SK-N-SH treated with all-trans-retinoic acid at 6 μM for 48 hours (cell line): ENCODE data around the gene C2orf80.

ENCODE experiments used
- ATAC-seq: fragments of 200-7000 bp; cut with Tn5 transposase; 3 replicates; pipeline ENCODE4 v1.9.1; 2020; ENCODE audit warnings: mild to moderate bottlenecking, moderate library complexity
- ARNTL ChIP-seq: fragments of 450-650 bp; formaldehyde crosslinking; IDR thresholded peaks from 2 replicates; pipeline ENCODE4 v1.5.0; 2020; ENCODE audit warnings: low read depth, mild to moderate bottlenecking, moderate library complexity, borderline replicate concordance
- BACH2 ChIP-seq: fragments of 250-450 bp; sonication (Bioruptor Pico); IDR thresholded peaks from 2 replicates; pipeline ENCODE4 v1.9.0; 2021; ENCODE audit warnings: mild to moderate bottlenecking, borderline replicate concordance
- CREB5 ChIP-seq: fragments of 250-450 bp; sonication (Bioruptor Pico); IDR thresholded peaks from 2 replicates; pipeline ENCODE4 v1.5.1; 2020; ENCODE audit warnings: low read depth, mild to moderate bottlenecking, moderate library complexity
- CSDC2 ChIP-seq: fragments of 250-450 bp; sonication (Bioruptor Pico); IDR thresholded peaks from 2 replicates; pipeline ENCODE4 v1.5.0; 2020; ENCODE audit warnings: mild to moderate bottlenecking, moderate library complexity
- ESRRG ChIP-seq: fragments of 250-450 bp; sonication (Bioruptor Pico); IDR thresholded peaks from 2 replicates; pipeline ENCODE4 v1.6.1; 2021; ENCODE audit warnings: mild to moderate bottlenecking
- GLIS3 ChIP-seq: fragments of 250-450 bp; sonication (Bioruptor Pico); IDR thresholded peaks from 2 replicates; pipeline ENCODE4 v1.5.0; 2020; ENCODE audit warnings: mild to moderate bottlenecking, moderate library complexity
- ISL1 ChIP-seq: fragments of 250-450 bp; sonication (Bioruptor Pico); IDR thresholded peaks from 2 replicates; pipeline ENCODE4 v2.1.2; 2022; ENCODE audit warnings: mild to moderate bottlenecking, moderate library complexity
- OSR1 ChIP-seq: fragments of 250-450 bp; sonication (Bioruptor Pico); IDR thresholded peaks from 2 replicates; pipeline ENCODE4 v1.8.0; 2022; ENCODE audit warnings: moderate library complexity, mild to moderate bottlenecking, inconsistent platforms
- PATZ1 ChIP-seq: fragments of 250-450 bp; sonication (Bioruptor Pico); IDR thresholded peaks from 2 replicates; pipeline ENCODE4 v1.8.0; 2020; ENCODE audit warnings: mild to moderate bottlenecking, moderate library complexity, borderline replicate concordance
- POU6F1 ChIP-seq: fragments of 250-450 bp; sonication (Bioruptor Pico); IDR thresholded peaks from 2 replicates; pipeline ENCODE4 v1.8.0; 2021; ENCODE audit warnings: low read depth, mild to moderate bottlenecking, moderate library complexity, borderline replicate concordance
- PPARA ChIP-seq: fragments of 250-450 bp; sonication (Bioruptor Pico); IDR thresholded peaks from 2 replicates; pipeline ENCODE4 v1.5.0; 2020; ENCODE audit warnings: mild to moderate bottlenecking, borderline replicate concordance
- RARB ChIP-seq: fragments of 250-450 bp; sonication (Bioruptor Pico); IDR thresholded peaks from 2 replicates; pipeline ENCODE4 v1.8.0; 2021; ENCODE audit warnings: mild to moderate bottlenecking, moderate library complexity
- SNAI2 ChIP-seq: fragments of 250-450 bp; sonication (Bioruptor Pico); IDR thresholded peaks from 2 replicates; pipeline ENCODE4 v1.5.0; 2020; ENCODE audit warnings: mild to moderate bottlenecking, moderate library complexity
- TCF4 ChIP-seq: fragments of 250-450 bp; sonication (Bioruptor Pico); IDR thresholded peaks from 2 replicates; pipeline ENCODE4 v1.8.0; 2021; ENCODE audit warnings: mild to moderate bottlenecking, moderate library complexity, borderline replicate concordance
- TOX ChIP-seq: fragments of 250-450 bp; sonication (Bioruptor Pico); IDR thresholded peaks from 2 replicates; pipeline ENCODE4 v1.8.0; 2021; ENCODE audit warnings: mild to moderate bottlenecking, moderate library complexity, borderline replicate concordance
- TSHZ2 ChIP-seq: fragments of 250-450 bp; sonication (Bioruptor Pico); IDR thresholded peaks from 2 replicates; pipeline ENCODE4 v1.5.0; 2020; ENCODE audit warnings: mild to moderate bottlenecking, moderate library complexity
- ZC3H10 ChIP-seq: fragments of 250-450 bp; sonication (Bioruptor Pico); IDR thresholded peaks from 2 replicates; pipeline ENCODE4 v1.5.1; 2021; ENCODE audit warnings: mild to moderate bottlenecking, moderate library complexity
- ZFP3 ChIP-seq: fragments of 250-450 bp; sonication (Bioruptor Pico); IDR thresholded peaks from 2 replicates; pipeline ENCODE4 v1.5.0; 2020; ENCODE audit warnings: mild to moderate bottlenecking, moderate library complexity
- ZFP30 ChIP-seq: fragments of 450-650 bp; formaldehyde crosslinking; IDR thresholded peaks from 2 replicates; pipeline ENCODE4 v1.5.0; 2022; ENCODE audit warnings: mild to moderate bottlenecking, moderate library complexity
- ZNF565 ChIP-seq: fragments of 450-650 bp; formaldehyde crosslinking; conservative IDR thresholded peaks from 2 replicates; pipeline ENCODE4 v1.5.0; 2020; ENCODE audit warnings: low read depth, mild to moderate bottlenecking, moderate library complexity
- ZNF70 ChIP-seq: fragments of 450-650 bp; formaldehyde crosslinking; IDR thresholded peaks from 2 replicates; pipeline ENCODE4 v1.5.0; 2020; ENCODE audit warnings: mild to moderate bottlenecking, moderate library complexity

C2orf80 gene

GRCh38 chr2:208163489-208163888, 26.3 kb downstream of the C2orf80 start, which contains the start of gene CRYGA:
Gene CRYGA (minus strand): TSS chr2:208163589. CDS start chr2:208163556, 33 bp downstream.
- ATAC-seq = no peak
- TF ChIP-seq CSDC2 (CRISPR knock-in tag) (no peak), RARB (no peak), TCF4 (CRISPR knock-in tag) (no peak), BACH2 (CRISPR knock-in tag) (no peak), PATZ1 (CRISPR knock-in tag) (no peak), GLIS3 (no peak)
- TF ChIP-seq, all 23 proteins: peak for 0

GRCh38 chr2:208156439-208156838, 33.4 kb downstream of the C2orf80 start:
- ATAC-seq = no peak
- TF ChIP-seq ARNTL (CRISPR knock-in tag) = no peak
- no peak for TF ChIP-seq RARB
- TF ChIP-seq ZNF565 = no peak
- TF ChIP-seq PPARA (CRISPR knock-in tag) = no peak
- TF ChIP-seq BACH2 (CRISPR knock-in tag) = no peak
- TF ChIP-seq ZC3H10 (CRISPR knock-in tag) = no peak
- no peak for TF ChIP-seq CREB5 (CRISPR knock-in tag)
- TF ChIP-seq CSDC2 (CRISPR knock-in tag) = no peak

GRCh38 chr2:208153156-208153555, 36.7 kb downstream of the C2orf80 start:
- TF ChIP-seq PATZ1 (CRISPR knock-in tag) (no peak), TSHZ2 (CRISPR knock-in tag) (no peak), BACH2 (CRISPR knock-in tag) (no peak), ZC3H10 (CRISPR knock-in tag) (no peak), ZNF565 (no peak), ISL1 (CRISPR knock-in tag) (no peak), ESRRG (CRISPR knock-in tag) (no peak), PPARA (CRISPR knock-in tag) (no peak), ZFP3 (CRISPR knock-in tag) (no peak), OSR1 (no peak), ZNF70 (CRISPR knock-in tag) (no peak), CREB5 (CRISPR knock-in tag) (no peak), TOX (CRISPR knock-in tag) (no peak), POU6F1 (no peak), SNAI2 (no peak), ZFP30 (CRISPR knock-in tag) (no peak), TCF4 (CRISPR knock-in tag) (no peak)
- ATAC-seq = no peak
